Mesendoderm (in vitro differentiated cells): ENCODE results near the gene ZFPM1.
A peak's percentile ranks its signal among the peaks of the same experiment; 100 is the strongest.

Source experiments
- DNase-seq: peaks from one replicate; pipeline ENCODE4 v3.0.0; 2013
- H2AK5ac ChIP-seq: 2 replicates; pipeline ENCODE4 v1.6.1; 2013; ENCODE audit warnings: low read length, inconsistent platforms
- H2BK120ac ChIP-seq: 2 replicates; pipeline ENCODE4 v1.6.1; 2013; ENCODE audit warnings: low read depth, mild to moderate bottlenecking, low read length, moderate library complexity, mixed read lengths
- H2BK15ac ChIP-seq: replicated peaks from 2 replicates; pipeline ENCODE4 v1.6.1; 2013; ENCODE audit warnings: low read depth, mild to moderate bottlenecking, moderate library complexity
- H2BK5ac ChIP-seq: 2 replicates; pipeline ENCODE4 v1.6.1; 2013; ENCODE audit warnings: low read length, inconsistent platforms
- H3K18ac ChIP-seq: 2 replicates; pipeline ENCODE4 v1.6.1; 2013; ENCODE audit warnings: mild to moderate bottlenecking, low read length, mixed read lengths
- H3K23ac ChIP-seq: one replicate; pipeline ENCODE4 v1.6.1; 2013; ENCODE audit warnings: low read length
- H3K27ac ChIP-seq: 2 replicates; pipeline ENCODE4 v1.5.1; 2013; ENCODE audit warnings: low read depth, mild to moderate bottlenecking, inconsistent platforms, low read length, moderate library complexity
- H3K27me3 ChIP-seq: 2 replicates; pipeline ENCODE4 v1.6.1; 2013; ENCODE audit warnings: low read length, control low read depth, mild to moderate bottlenecking, inconsistent platforms; ENCODE audit not compliant: insufficient read depth, poor library complexity
- H3K36me3 ChIP-seq: 2 replicates; pipeline ENCODE4 v1.6.1; 2013; ENCODE audit warnings: low read length, inconsistent platforms; ENCODE audit not compliant: control insufficient read depth, insufficient read depth
- H3K4ac ChIP-seq: one replicate; pipeline ENCODE4 v1.6.1; 2013; ENCODE audit warnings: low read depth, mild to moderate bottlenecking, low read length, moderate library complexity
- H3K4me1 ChIP-seq: 2 replicates; pipeline ENCODE4 v1.6.1; 2013; ENCODE audit warnings: low read depth, low read length, inconsistent platforms; ENCODE audit not compliant: control insufficient read depth
- H3K4me2 ChIP-seq: 2 replicates; pipeline ENCODE4 v1.6.1; 2013; ENCODE audit warnings: low read length
- H3K4me3 ChIP-seq: 2 replicates; pipeline ENCODE4 v1.5.1; 2013; ENCODE audit warnings: mild to moderate bottlenecking, low read length
- H3K56ac ChIP-seq: one replicate; pipeline ENCODE4 v1.6.1; 2013; ENCODE audit warnings: low read length
- H3K79me1 ChIP-seq: 2 replicates; pipeline ENCODE4 v1.6.1; 2013; ENCODE audit warnings: low read length, inconsistent platforms
- H3K79me2 ChIP-seq: 2 replicates; pipeline ENCODE4 v1.6.1; 2013; ENCODE audit warnings: mild to moderate bottlenecking, low read length; ENCODE audit not compliant: control insufficient read depth, insufficient read depth
- H3K9ac ChIP-seq: 2 replicates; pipeline ENCODE4 v1.6.1; 2013; ENCODE audit warnings: low read length, inconsistent platforms
- H4K5ac ChIP-seq: one replicate; pipeline ENCODE4 v1.6.1; 2013; ENCODE audit warnings: low read length
- H4K8ac ChIP-seq: one replicate; pipeline ENCODE4 v1.6.1; 2013; ENCODE audit warnings: low read depth, mild to moderate bottlenecking, control low read depth, low read length, moderate library complexity
- WGBS: extraction: QIAGEN DNeasy Blood & Tissue Kit; methylation state at CpG from one replicate; pipeline ENCODE4 v1.1.7; 2013; ENCODE audit warnings: low lambda C conversion rate, missing lambda C conversion rate; ENCODE audit not compliant: insufficient coverage; ENCODE audit errors: extremely low coverage; 5-methylcytosine and 5-hydroxymethylcytosine counted together

The ZFPM1 gene

GRCh38 chr16:88454523-88454947, 1.5 kb downstream of the ZFPM1 start:
- no peak overlapping the region for H3K23ac ChIP-seq
- H3K4ac ChIP-seq = peak overlapping the region; percentile 20
- DNase-seq = no peak
- H3K79me1 ChIP-seq = peaks cover 12% of the 10 kb centered on the region
- H3K18ac ChIP-seq = peak overlapping the region; percentile 29
- H3K27ac ChIP-seq = peak overlapping the region; percentile 48
- H3K4me2 ChIP-seq = peak overlapping the region; percentile 70
- no CpG with 5 or more reads among the region's 27 CpGs for WGBS
- peaks cover 6% of the 10 kb centered on the region for H3K4me1 ChIP-seq
- H4K5ac ChIP-seq = no peak overlapping the region
- H2BK5ac ChIP-seq = no peak overlapping the region
- peaks cover 22% of the 10 kb centered on the region for H3K79me2 ChIP-seq
- H3K56ac ChIP-seq = peak overlapping the region; percentile 85
- no peak overlapping the region for H2AK5ac ChIP-seq
- H2BK120ac ChIP-seq = no peak overlapping the region
- peak overlapping the region; percentile 35 for H3K4me3 ChIP-seq
- peak overlapping the region; percentile 68 for H3K9ac ChIP-seq
- H3K27me3 ChIP-seq = no peaks in the 10 kb centered on the region
- no peak overlapping the region for H4K8ac ChIP-seq
- H2BK15ac ChIP-seq = no peak overlapping the region
- no peaks in the 10 kb centered on the region for H3K36me3 ChIP-seq

- WGBS = no CpG with 5 or more reads among the region's 68 CpGs
- Histone ChIP-seq H3K27ac (no peak overlapping the region), H3K36me3 (no peaks in the 10 kb centered on the region)
Measured at GRCh38 chr16:88455610-88456355, 2.7 kb downstream of the ZFPM1 start.

GRCh38 chr16:88456356-88457292, 3.5 kb downstream of the ZFPM1 start:
- Histone ChIP-seq H3K4me1 (peaks cover 12% of the 10 kb centered on the region), H3K23ac (no peak overlapping the region)
- WGBS = no CpG with 5 or more reads among the region's 14 CpGs

More at GRCh38 chr16:88455610-88456355, 2.7 kb downstream of the ZFPM1 start:
- Histone ChIP-seq H3K4ac (peak overlapping the region; percentile 0), H3K4me1 (peaks cover 8% of the 10 kb centered on the region), H2BK15ac (no peak overlapping the region), H3K4me2 (peak overlapping the region; percentile 33), H2AK5ac (no peak overlapping the region), H4K8ac (no peak overlapping the region), H3K56ac (peak overlapping the region; percentile 18), H3K9ac (peak overlapping the region; percentile 45), H4K5ac (no peak overlapping the region), H2BK5ac (no peak overlapping the region), H3K79me2 (peaks cover 28% of the 10 kb centered on the region), H3K79me1 (peaks cover 18% of the 10 kb centered on the region), H3K27me3 (no peaks in the 10 kb centered on the region), H3K18ac (peak overlapping the region; percentile 22), H2BK120ac (no peak overlapping the region), H3K4me3 (no peak overlapping the region), H3K23ac (no peak overlapping the region)
- peak; percentile 82 for DNase-seq

DNA sequence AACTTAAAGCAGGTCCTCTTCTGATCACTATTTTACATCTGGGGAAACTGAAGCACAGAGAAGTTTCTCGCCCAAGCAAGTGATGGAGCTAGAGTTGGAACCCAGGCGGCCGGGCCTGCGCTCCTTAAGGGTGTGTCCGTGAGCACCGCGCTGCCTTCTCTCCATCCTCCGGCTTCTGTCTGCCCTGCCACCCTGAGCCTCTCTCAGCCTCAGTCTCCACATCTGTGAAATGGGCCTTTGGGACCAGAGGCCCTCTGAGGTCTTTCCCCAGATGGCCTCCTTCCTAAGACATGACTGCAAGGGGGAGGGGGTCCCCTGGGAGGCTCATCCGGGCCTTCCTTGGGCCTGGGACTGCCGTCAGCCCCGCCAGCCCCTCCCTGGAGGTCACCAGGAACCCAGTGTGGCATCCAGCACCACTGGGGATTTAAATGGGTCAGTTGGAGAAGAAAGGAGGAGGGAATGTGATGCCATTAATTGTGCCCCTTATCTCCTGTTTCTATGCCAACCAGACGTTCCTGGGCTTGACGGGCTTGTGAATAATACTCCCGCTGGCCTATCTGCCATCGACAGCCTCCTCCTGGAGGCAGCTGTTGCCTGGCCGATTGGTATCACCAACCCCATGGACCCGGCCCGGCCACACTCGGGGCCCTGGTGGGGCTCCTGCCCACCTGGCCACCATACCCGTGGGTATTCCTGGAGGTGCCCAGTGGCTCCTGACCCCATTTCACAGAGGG, 5.1 kb downstream of the ZFPM1 start:
- H3K4me1 ChIP-seq = peaks cover 15% of the 10 kb centered on the region

More at GRCh38 chr16:88456356-88457292, 3.5 kb downstream of the ZFPM1 start:
- Histone ChIP-seq H3K56ac (peak overlapping the region; percentile 18), H3K79me2 (peaks cover 30% of the 10 kb centered on the region), H3K36me3 (no peaks in the 10 kb centered on the region), H3K79me1 (peaks cover 19% of the 10 kb centered on the region), H2BK15ac (no peak overlapping the region), H3K9ac (peak overlapping the region; percentile 45), H4K5ac (no peak overlapping the region), H2AK5ac (no peak overlapping the region), H3K18ac (no peak overlapping the region), H2BK5ac (no peak overlapping the region), H3K4me3 (no peak overlapping the region), H4K8ac (no peak overlapping the region), H3K4me2 (peak overlapping the region; percentile 33), H2BK120ac (no peak overlapping the region), H3K27ac (no peak overlapping the region), H3K27me3 (no peaks in the 10 kb centered on the region), H3K4ac (no peak overlapping the region)
- DNase-seq = no peak

DNA sequence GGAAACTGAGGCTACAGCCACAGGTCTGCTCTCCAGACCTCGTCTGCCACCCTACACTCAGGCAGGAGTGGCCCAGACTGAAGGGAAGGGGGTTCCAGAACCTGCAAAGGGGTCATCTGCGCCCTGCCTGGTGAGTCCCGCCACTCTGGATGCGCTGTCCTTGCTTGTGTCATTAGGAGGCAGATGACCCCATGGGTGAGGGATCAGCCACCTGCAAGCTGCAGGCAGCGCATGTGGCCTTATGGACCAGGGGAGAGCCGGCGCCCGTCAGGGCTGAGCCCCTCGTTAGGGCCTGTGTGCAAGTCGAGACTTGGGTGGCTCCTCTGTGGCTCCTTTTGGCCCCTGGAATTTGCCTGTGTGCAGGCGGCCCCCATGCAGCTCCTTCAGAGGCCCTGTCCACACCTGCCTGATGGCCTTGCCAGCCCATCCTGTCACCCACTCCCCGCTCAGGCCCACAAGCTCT, 5.7 kb downstream of the ZFPM1 start:
- Histone ChIP-seq H3K4me2 (no peak overlapping the region), H3K56ac (no peak overlapping the region), H2BK15ac (no peak overlapping the region)

More for the DNA sequence above, 5.1 kb downstream of the ZFPM1 start:
- no peak overlapping the region for H3K56ac ChIP-seq
- no peak overlapping the region for H3K18ac ChIP-seq
- H3K36me3 ChIP-seq = no peaks in the 10 kb centered on the region
- H3K9ac ChIP-seq = no peak overlapping the region
- H3K4ac ChIP-seq = no peak overlapping the region
- no peaks in the 10 kb centered on the region for H3K27me3 ChIP-seq
- H2BK5ac ChIP-seq = no peak overlapping the region
- no peak overlapping the region for H4K8ac ChIP-seq
- peak; percentile 50 for DNase-seq
- no peak overlapping the region for H2BK120ac ChIP-seq
- no peak overlapping the region for H3K4me2 ChIP-seq
- H3K27ac ChIP-seq = no peak overlapping the region
- no peak overlapping the region for H4K5ac ChIP-seq
- WGBS = no CpG with 5 or more reads among the region's 20 CpGs
- H3K23ac ChIP-seq = no peak overlapping the region
- no peak overlapping the region for H2BK15ac ChIP-seq
- no peak overlapping the region for H2AK5ac ChIP-seq
- no peak overlapping the region for H3K4me3 ChIP-seq
- peaks cover 42% of the 10 kb centered on the region for H3K79me2 ChIP-seq
- H3K79me1 ChIP-seq = peaks cover 31% of the 10 kb centered on the region

More for the DNA sequence above, 5.7 kb downstream of the ZFPM1 start:
- Histone ChIP-seq H3K9ac (no peak overlapping the region), H4K8ac (no peak overlapping the region), H3K36me3 (no peaks in the 10 kb centered on the region), H3K4me1 (peaks cover 15% of the 10 kb centered on the region), H3K79me1 (peaks cover 36% of the 10 kb centered on the region), H4K5ac (no peak overlapping the region), H2AK5ac (no peak overlapping the region), H3K4me3 (no peak overlapping the region), H2BK120ac (no peak overlapping the region), H3K27ac (no peak overlapping the region), H2BK5ac (no peak overlapping the region), H3K79me2 (peaks cover 46% of the 10 kb centered on the region), H3K27me3 (no peaks in the 10 kb centered on the region), H3K4ac (no peak overlapping the region), H3K18ac (no peak overlapping the region), H3K23ac (no peak overlapping the region)
- DNase-seq = no peak
- whole genome bisulfite sequencing = no CpG with 5 or more reads among the region's 12 CpGs
